Colon (tissue), 2 donors: ENCODE data around the gene NXPE3.
"Not testable (repeated sequence)": the region's sequence is repeated elsewhere in the genome, so short reads cannot be mapped to it uniquely, and the experiment has no call there.

Source experiments
- FAIRE-seq: peaks from 2 replicates; lab custom pipeline; 2012; peaks lifted over from hg19 to GRCh38; lab: Jason Lieb, UNC
- donor health status: control.
- donor health status: control.

NXPE3 gene

DNA sequence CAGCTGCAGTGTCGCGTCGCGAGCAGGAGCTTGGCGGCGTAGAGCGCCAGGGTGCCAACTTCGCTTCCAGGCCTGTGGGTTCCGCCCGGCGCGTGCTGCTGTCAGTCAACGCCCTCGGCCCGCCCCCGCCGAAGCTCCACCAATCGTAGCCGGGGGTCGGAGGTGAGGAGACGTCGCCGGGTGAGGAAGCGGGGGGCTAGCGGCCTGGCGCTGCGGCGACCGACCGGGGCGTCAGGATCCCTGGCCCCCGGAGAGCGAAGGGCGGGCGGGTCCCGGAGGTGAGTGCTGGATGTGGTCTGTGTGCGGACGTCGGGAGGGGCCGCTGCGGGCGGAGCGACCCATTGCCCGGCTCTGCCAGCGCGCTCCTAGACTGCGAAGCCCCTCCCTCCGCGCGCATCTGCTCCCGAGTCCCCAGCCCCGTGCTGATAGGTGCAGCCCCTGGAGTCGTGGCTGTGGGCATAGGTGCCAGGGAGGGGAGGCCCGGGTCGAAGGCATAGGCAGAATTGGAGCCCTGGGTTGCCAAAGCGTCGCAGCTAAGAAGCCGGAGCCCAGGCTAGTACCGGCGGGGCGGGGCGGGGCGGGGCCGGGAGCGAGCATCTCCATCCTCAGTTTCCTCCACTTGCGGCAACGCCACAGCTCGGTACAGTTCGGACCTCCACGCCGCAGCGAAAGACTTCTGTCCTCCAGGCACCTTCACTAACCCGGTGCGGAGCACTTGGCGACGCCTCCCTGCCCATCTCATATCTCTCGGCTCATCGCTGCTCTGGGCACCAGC lies at the start of gene NXPE3:
Gene NXPE3 (plus strand): TSS at position 165 of the 775 bp plus-strand sequence. CDS start 6,386 bp downstream, outside the sequence.
- FAIRE-seq, result no peak

DNA sequence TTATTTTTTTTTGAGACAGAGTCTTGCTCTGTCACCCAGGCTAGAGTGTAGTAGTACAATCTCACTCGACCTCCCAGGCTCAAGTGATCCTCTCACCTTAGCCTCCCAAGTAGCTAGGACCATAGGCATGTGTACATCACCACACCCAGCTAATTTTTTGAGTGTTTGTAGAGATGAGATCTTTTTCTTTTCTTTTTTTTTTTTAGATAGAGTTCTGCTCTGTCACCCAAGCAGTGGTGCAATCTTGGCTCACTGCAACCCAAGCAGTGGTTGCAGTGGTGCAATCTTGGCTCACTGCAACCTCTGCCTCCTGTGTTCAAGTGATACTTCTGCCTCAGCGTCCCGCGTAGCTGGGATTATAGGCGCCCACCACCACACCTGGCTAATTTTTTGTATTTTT lies 49.4 kb upstream of the NXPE3 start:
- no peak for FAIRE-seq

DNA sequence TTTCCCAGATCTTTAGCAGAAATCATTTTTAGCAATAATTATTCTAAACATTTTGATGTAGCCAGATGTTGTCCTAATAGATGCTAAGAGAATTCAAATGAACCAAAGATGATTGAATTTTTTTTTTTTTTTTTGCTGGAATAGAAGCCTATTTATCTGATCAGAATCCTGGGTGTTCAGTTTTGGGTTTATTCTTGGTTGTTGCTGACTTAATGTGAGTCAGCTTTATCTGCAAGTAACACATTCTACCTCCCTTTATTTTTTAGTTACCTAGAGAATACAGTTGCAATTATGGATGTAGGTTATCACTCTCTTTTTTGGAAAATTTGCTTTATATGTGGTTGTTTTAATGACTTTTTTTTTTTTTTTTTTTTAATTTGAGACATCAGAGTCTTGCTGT lies 48.2 kb upstream of the NXPE3 start:
- FAIRE-seq, result no peak

DNA sequence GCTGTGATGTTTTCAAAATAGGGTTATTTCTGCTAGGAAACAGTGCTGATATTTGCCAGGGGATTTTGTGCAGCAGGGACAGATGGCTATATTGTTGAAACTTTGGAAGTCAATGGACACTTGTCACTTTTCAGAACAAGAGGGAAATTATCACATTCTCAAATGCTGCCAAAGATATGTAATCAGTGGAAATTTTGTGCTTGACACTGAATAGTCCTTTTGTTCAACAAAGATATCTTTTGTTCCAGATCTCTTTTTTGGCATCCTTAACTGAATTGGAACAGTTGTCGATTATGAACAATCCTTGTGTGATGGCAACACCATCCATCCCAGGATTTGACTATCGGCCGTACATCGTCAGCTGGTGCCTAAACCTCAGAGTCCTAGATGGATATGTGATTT lies 46.8 kb upstream of the NXPE3 start:
- FAIRE-seq, result no peak

DNA sequence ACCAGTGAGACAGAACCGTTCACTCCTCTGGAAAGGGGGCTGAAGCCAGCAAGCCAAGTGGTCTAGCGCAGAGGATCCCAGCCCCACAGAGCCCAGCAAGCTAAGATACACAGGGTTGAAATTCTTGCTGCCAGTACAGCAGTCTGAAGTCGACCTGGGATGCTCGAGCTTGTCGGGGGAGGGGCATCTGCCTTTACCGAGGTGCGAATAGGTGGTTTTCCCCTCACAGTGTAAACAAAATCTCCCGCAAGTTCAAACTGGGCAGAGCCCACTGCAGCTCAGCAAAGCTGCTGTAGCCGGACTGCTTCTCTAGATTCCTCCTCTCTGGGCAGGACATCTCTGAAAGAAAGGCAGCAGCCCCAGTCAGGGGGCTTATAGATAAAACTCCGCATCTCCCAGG lies 43.2 kb upstream of the NXPE3 start:
- no peak for FAIRE-seq

DNA sequence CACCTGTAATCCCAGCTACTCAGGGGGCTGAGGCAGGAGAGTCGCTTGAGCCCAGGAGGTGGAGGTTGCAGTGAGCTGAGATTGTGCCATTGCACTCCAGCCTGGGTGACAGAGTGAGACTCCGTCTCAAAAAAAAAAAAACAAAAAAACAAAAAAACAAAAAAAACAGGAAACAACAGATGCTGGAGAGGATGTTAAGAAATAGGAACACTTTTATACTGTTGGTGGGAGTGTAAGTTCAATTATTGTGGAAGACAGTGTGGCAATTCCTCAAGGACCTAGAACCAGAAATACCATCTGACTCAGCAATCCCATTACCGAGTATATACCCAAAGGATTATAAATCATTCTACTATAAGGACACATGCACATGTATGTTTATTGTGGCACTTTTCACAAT lies 37.1 kb upstream of the NXPE3 start:
- FAIRE-seq, result not testable (repeated sequence)

DNA sequence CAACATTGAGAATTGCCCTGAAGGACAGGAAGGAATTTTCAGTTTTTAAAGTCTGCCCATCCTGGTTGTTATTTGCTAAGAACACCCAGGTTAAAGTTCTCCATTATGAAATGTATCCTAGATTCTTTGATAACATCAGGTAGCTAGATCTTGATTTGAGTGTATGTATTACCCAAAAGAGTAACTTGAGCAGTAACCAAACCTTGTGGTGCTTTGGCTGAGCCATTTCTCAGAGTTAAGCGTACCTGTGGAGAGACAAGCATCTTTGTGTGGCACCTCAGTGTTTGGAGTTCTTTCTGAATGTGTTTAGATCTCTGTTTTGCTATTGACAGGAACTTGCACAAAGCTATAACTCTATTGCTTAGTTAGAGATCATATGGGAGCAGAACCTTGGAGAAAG lies 34.2 kb upstream of the NXPE3 start:
- no peak for FAIRE-seq

DNA sequence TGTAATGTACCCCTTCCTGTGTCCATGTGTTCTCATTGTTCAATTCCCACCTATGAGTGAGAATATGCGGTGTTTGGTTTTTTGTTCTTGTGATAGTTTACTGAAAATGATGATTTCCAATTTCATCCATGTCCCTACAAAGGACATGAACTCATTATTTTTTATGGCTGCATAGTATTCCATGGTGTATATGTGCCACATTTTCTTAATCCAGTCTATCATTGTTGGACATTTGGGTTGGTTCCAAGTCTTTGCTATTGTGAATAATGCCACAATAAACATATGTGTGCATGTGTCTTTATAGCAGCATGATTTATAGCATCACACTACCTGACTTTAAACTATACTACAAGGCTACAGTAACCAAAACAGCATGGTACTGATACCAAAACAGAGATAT lies 33.1 kb upstream of the NXPE3 start:
- FAIRE-seq, result not testable (repeated sequence)

DNA sequence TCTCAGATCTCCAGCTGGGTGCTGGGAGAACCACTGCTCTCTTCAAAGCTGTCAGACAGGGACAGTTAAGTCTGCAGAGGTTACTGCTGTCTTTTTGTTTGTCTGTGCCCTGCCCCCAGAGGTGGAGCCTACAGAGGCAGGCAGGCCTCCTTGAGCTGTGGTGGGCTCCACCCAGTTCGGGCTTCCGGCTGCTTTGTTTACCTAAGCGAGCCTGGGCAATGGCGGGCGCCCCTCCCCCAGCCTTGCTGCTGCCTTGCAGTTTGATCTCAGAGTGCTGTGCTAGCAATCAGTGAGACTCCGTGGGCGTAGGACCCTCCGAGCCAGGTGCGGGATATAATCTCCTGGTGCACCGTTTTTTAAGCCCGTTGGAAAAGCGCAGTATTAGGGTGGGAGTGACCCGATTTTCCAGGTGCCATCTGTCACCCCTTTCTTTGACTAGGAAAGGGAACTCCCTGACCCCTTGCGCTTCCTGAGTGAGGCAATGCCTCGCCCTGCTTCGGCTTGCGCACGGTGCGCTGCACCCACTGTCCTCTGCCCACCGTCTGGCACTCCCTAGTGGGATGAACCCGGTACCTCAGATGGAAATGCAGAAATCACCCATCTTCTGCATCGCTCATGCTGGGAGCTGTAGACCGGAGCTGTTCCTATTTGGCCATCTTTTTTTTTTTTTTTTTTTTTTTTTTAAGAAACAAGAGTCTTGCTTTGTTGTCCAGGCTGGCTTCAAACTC lies 25.5 kb upstream of the NXPE3 start:
- not testable (repeated sequence) for FAIRE-seq

DNA sequence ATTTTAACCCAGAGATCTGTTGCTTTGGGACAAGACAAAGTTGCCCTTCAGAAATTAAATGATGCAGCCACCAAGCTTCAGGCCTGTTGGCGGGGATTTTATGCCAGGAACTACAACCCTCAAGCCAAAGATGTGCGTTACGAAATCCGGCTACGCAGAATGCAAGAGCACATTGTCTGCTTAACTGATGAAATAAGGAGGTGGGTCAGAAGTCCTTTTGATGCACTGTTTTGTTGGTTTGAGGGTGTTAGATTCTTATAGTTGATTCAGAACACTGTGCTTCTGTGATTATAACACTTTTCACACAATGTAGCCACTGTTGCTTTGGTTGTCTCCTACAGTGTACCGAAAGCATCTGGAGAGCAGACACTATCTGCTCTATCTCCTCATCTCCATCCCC lies 20.8 kb upstream of the NXPE3 start:
- no peak for FAIRE-seq

DNA sequence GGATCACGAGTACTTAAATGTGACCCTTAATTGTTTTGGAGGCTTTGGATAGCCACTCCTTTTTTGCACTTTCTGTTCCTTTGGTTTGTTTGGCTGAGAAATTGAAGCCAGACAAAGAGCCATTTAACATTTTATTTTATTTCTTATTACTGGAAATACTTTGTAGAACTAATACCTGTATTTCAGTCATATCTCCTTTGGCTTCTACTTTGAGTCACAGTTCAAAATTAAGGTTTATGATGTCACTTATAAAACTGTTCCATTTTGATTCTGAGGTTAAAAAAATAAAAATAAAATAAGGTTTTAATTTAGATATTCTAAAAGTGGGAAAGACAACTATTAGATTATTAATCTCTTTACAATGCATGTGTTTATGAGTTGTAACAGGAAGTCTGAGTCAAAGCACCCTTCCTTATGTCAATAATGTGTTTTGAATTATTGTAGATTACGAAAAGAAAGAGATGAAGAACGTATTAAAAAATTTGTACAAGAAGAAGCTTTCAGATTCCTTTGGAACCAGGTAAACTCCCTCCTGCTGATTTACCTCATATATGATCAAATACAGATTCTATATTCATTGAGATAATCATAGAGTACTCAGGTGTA lies 16.9 kb upstream of the NXPE3 start:
- peak; percentile 14 for FAIRE-seq

DNA sequence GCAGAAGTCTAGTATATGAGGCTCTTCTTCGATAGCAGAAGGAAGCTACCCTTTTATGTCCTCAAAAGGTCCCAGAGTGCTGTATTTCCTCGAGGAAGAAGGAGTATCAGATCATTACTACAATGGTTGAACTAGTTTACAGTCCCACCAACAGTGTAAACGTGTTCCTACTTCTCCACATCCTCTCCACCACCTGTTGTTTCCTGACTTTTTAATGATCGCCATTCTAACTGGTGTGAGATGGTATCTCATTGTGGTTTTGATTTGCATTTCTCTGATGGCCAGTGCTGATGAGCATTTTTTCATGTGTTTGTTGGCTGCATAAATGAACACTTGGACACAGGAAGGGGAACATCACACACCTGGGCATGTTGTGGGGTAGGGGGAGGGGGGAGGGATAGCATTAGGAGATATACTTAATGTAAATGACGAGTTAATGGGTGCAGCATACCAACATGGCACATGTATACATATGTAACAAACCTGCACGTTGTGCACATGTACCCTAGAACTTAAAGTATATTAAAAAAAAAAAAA lies 1.2 kb upstream of the NXPE3 start:
- FAIRE-seq, result not testable (repeated sequence)

DNA sequence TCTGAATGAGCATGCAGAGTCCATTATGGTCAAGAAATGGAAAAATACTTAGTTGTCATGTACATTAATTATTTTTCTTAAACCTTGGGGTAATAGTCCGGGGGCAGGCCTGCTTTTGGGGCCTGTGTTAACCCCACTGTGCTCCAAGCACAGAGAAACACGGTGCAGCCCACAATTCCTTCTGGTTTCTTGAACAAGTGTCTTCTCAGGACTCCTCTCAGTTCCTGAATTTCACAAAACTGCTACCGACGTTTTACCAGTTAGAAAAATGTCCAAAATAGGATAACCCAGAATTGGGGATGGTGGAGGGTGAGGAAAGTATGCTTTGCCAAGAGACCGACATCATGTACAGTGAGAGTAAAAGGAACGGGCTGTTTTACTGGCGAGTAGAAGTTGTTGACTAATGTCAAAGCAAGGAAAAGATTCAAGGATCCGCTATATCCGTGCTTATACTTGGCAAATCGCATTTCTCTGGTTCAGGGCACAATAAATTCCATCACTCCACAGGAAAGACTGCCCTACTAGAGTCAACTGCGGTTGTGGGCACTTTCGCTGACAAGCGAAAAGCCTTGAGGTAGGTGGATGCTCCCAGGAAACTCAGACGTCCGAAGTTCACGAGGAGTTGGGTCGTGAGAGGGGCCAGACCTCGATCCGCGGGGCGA lies 495 bp upstream of the NXPE3 start:
- no peak for FAIRE-seq

DNA sequence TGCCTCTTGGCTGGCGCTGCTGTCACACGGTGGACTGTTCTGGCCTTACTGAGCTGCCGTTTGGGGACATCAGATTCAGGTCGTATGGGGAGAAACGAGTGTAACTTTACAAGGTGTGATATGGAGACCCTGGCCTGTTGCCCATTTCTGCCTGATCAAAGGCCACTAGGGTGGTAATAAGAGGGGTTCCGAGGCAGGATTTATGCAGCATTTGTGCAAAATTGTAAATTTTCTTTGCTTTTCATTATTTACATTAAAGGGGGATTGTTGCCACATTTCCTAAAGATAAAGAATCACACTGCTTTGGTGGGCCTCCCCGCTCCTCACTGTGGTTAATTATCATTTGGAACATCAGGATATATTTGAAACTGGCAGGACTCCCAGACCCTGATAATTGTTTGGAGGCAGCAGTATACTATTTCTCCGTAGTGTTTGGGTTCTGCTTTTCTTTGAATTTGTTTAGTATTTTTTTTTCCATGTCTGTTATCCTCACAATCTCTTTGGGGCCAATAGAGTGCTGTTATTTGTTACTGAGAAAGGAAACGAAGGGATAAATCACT lies 891 bp downstream of the NXPE3 start:
- FAIRE-seq, result no peak

DNA sequence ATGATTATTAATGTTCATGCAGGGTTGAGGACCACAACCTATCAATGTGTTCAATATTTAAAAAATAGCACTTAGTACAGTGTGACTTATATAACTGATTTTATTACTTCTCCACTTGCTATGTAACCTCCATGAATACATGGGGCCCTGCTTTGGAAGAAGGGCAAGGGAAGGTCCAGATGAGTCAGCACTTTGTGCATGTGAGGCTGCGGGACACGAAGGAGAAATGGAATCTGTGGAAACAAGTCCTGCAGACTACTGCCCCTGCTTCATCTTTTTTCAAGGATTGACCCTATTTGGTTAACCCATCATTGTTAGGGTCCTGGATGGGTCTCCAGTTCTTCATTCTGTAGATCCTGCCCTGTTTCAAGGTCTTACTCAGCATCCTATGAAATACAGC lies 1.6 kb downstream of the NXPE3 start:
- no peak for FAIRE-seq

DNA sequence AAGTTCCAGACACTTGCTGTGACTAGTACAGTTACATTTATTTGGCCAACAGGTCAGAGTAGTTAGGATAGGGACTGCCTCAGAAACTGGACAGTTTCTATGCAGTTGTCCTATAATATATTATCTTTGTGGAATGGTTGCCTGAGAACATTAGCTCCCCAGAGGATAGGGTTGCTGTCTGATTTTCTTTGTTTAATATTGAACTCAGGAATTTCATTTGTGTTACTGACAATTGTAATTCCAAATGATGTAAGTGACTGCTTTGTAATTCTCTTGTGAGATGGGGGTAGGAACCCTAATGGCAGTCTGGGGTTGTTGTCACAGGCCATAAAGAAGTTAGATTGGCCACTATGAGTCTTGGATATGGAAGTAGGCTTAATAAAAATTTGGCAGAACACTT lies 2.2 kb downstream of the NXPE3 start:
- no peak for FAIRE-seq

DNA sequence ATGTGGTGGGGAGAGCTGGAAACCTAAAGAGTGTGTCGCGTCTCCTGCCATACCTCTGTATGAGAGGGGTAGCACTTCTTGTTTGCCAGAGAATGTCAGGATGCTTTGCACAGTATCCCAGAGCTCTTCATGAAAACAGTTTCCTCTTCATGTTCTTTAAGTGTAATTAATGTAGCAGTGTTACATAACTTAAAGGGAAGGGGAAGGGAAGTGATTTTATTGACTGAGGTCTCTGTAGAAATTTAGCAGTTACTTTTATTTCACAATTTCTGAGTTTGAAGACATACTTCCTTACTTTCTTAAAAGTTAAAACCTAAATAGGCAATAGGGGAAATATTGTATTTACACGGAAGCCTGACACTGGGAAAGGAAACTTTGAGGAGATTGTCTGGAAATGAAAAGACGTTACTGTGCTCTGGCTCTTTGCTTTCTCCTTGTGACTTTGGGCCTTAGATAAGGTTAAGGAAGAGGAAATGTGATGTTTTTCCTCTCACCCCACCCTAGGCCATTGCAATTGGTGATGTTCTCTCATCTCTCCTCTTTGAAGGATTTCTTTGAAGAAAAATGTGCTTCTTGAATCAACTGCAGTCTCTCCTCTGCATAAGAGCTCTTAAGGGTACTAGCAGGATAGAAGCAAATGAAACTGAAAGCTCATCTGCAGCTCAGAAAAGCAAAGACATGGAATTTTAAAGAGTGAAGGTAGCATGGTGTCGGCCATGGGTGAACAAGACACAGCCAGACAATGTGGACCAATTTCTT lies 6.0 kb downstream of the NXPE3 start:
- FAIRE-seq, result no peak

DNA sequence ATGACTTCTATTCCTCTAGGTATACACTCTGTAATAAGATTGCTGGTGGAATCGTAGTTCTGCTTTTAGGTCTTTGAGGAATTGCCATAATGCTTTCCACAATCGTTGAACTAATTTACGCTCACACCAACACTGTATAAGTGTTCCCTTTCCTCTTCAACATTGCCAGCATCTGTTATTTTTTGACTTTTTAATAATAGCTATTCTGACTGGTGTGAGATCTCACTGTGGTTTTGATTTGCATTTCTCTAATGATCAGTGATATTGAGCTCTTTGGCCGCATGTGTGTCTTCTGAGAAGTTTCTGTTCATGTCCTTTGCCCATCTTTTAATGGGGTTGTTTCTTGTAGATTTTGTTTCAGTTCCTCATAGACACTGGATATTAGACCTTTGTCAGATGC lies 12.8 kb downstream of the NXPE3 start:
- FAIRE-seq, result no peak

DNA sequence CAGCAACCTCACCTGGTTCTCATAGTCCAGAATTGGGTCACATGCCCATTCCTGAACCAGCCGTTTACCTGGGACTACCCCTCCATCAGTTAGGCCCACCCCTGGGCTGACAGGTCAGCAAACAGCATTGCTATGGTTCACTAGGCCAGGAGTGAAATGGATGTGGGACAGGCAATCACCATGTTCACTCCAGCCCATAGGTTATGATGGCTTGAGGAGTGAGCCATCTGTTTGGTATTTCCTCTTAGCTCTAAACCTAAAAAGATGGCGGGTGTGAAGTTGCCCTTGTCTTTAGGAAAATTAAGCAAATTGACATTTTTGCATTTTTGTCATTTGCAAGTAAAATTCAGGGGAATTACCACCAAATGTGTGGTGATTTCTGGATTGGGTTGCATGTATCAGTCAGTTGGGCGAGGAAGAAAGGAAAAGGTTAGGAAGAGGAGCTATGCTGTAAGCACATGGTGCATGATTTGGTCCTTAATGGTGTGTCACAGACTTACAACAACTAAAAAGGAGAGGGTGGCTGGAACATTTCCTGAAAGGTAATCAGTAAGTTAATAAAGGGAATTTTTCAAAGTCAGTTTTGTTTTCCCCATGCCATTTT lies 17.2 kb downstream of the NXPE3 start:
- no peak for FAIRE-seq

DNA sequence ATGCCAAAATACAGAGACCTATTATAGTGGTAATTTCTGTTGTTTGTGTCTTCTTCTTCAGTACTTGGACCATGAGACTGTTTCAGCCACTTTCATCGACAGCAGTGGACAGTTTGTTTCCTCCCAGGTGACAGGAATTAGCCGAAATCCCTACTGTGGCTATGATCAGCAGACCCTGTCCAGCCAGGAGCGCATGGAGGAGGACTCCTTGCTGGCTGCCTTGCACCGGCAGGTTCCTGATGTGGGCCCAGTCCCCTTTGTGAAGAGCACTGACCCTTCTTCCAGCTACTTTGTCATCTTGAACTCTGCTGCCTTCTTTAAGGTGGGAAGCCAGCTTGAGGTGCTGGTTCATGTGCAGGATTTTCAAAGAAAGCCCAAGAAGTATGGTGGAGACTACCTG lies 22.2 kb downstream of the NXPE3 start:
- no peak for FAIRE-seq

DNA sequence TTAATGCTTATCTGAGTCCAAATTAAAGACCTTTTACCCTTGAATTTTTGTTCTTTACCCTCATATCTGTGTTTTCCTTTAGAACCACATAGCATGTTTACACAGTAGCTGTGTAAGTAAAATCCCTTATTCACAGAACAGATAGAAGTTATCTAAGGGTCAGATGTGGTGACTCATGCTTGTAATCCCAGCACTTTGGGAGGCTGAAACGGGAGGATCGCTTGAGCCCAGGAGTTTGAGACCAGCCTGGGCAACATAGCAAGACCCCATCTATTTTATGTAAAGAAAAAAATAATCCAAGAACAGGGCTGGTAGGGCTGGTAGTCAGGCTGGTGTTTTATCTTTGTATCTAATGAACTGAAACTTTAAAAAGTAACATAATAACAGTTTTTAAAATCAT lies 23.2 kb downstream of the NXPE3 start:
- no peak for FAIRE-seq
